ENCODE measurements around the gene CHIC2.

CHIC2 gene

GRCh38 chr4:54092405-54093323 lies 28.3 kb upstream of the CHIC2 start:
- DNase-seq = no peak

GRCh38 chr4:54091637-54092404 lies 27.4 kb upstream of the CHIC2 start:
- DNase-seq = peak; percentile 45 to 56 (median 48)

- DNase-seq = peak in 1 of 4 experiments; percentile 3
These were observed 26.6 kb upstream of the CHIC2 start for GRCh38 chr4:54090804-54091623.

- no peak for DNase-seq
These were observed 26.0 kb upstream of the CHIC2 start for GRCh38 chr4:54090404-54090803.

GRCh38 chr4:54089875-54090274 lies 25.5 kb upstream of the CHIC2 start:
- DNase-seq = no peak

- DNase-seq = no peak
These were observed 20.9 kb upstream of the CHIC2 start for GRCh38 chr4:54085284-54085683.

- no peak for DNase-seq
These were observed 17.8 kb upstream of the CHIC2 start for GRCh38 chr4:54082168-54082567.

- no peak for DNase-seq
These were observed 13.4 kb upstream of the CHIC2 start for GRCh38 chr4:54077812-54078211.

GRCh38 chr4:54076673-54077072 lies 12.3 kb upstream of the CHIC2 start:
- no peak for DNase-seq

- DNase-seq = no peak
These were observed 10.0 kb upstream of the CHIC2 start for GRCh38 chr4:54074381-54074780.

- no peak for DNase-seq
These were observed 9.0 kb upstream of the CHIC2 start for GRCh38 chr4:54073271-54073880.

- no peak for DNase-seq
These were observed 2.8 kb upstream of the CHIC2 start for GRCh38 chr4:54067166-54067565.

- DNase-seq = no peak
These were observed 2.3 kb upstream of the CHIC2 start for GRCh38 chr4:54066718-54067129.

- no peak for DNase-seq
These were observed 1.6 kb upstream of the CHIC2 start for GRCh38 chr4:54066088-54066415.

- no peak for DNase-seq
These were observed 1.1 kb upstream of the CHIC2 start for GRCh38 chr4:54065282-54066087.

- peak in 3 of 4 experiments; percentile 14 to 21 (median 14) for DNase-seq
These were observed 578 bp downstream of the CHIC2 start for GRCh38 chr4:54063737-54064316.

GRCh38 chr4:54063229-54063628 lies 1.2 kb downstream of the CHIC2 start:
- DNase-seq = no peak

- DNase-seq = no peak
These were observed 2.0 kb downstream of the CHIC2 start for GRCh38 chr4:54062392-54062791.

GRCh38 chr4:54061873-54062272 lies 2.5 kb downstream of the CHIC2 start:
- DNase-seq = no peak

GRCh38 chr4:54061067-54061466 lies 3.3 kb downstream of the CHIC2 start:
- DNase-seq = no peak

- no peak for DNase-seq
These were observed 4.3 kb downstream of the CHIC2 start for GRCh38 chr4:54060116-54060515.
